OCI-LY7 (cell line): ENCODE data around the gene DCDC2C.

Source experiments
- CTCF ChIP-seq: fragments of 200-600 bp; sonication (generic); conservative IDR thresholded peaks from 2 replicates; pipeline ENCODE4 v1.5.1; 2014; ENCODE audit warnings: mild to moderate bottlenecking, antibody characterized with exemption, low read length, moderate library complexity, mixed read lengths
- EZH2phosphoT487 ChIP-seq: fragments of 200-600 bp; sonication (generic); IDR thresholded peaks from 2 replicates; pipeline ENCODE4 v1.6.1; 2018; ENCODE audit warnings: low read depth, borderline replicate concordance, mild to moderate bottlenecking, mixed run types, antibody characterized with exemption, low read length, moderate library complexity, mixed read lengths

GRCh38 chr2:3670941-3671340 is 32.4 kb upstream of the DCDC2C start:
- TF ChIP-seq CTCF (no peak), EZH2phosphoT487 (no peak)
